ENCODE data around the gene SYNE3. TPM values are rescaled to one million over a fixed set of nuclear protein-coding genes. Genes with fewer than 3 reads are reported as not detected.

Gene SYNE3
- total and polyA plus RNA-seq, 3 donors from 2014 or later, result 8.3 to 38.9 (median 37.6) TPM

DNA sequence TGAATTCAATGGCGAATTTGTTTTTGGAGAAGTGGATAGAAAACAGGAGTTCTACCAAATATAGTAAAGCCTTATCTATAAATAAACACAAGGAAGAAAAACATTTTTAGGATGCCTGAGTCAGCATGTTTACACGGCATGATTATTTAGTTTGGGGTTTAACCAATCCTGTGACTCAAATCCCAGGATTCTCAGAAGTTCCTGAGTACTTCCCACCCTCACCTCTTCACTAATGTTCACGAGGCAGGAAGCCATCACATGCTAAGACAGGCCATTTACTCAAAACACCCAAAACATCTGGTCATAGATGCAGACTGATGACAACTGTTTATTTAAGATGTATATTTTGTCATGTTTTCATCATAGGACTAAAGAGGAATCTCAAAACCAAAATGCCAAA, 15.0 kb upstream of the SYNE3 start:
- H3K27ac ChIP-seq, result peak overlapping the region; percentile 34 to 77
- TF ChIP-seq CTCF (IDR thresholded peaks at IDR 0.05), result no peak
- no peak for TF ChIP-seq POLR2A (IDR thresholded peaks at IDR 0.05)
- intact Hi-C loops (cut with DNase I; ENCODE audit: low total_unique reads), result no loop called here
- H3K9me3 ChIP-seq, result no peaks in the 10 kb centered on the region
- H3K4me1 ChIP-seq, result peaks cover 51% of the 10 kb centered on the region
- no peak overlapping the region for H3K4me3 ChIP-seq
- H3K27me3 ChIP-seq, result no peaks in the 10 kb centered on the region
- no peaks in the 10 kb centered on the region for H3K36me3 ChIP-seq (ENCODE audit: low read depth, missing control alignments)
- no peak for DNase-seq
- 35 to 41% methylated on average over 3 of the region's 3 CpGs for WGBS, 2 donors

- TF ChIP-seq CTCF (IDR thresholded peaks at IDR 0.05) (no peak), POLR2A (IDR thresholded peaks at IDR 0.05) (no peak)
- H3K27ac ChIP-seq, result peak overlapping the region; percentile 34 to 77
- peaks cover 45% of the 10 kb centered on the region for H3K4me1 ChIP-seq
- H3K9me3 ChIP-seq, result no peaks in the 10 kb centered on the region
- no peak overlapping the region for H3K4me3 ChIP-seq
- H3K36me3 ChIP-seq (ENCODE audit: low read depth, missing control alignments), result no peaks in the 10 kb centered on the region
- intact Hi-C loops (cut with DNase I; ENCODE audit: low total_unique reads), result no loop called here
- 53 to 57% methylated on average over 13 of the region's 13 CpGs for WGBS, 2 donors
- DNase-seq, result no peak
- no peaks in the 10 kb centered on the region for H3K27me3 ChIP-seq
Measured at GRCh38 chr14:95530473-95531276, 14.2 kb upstream of the SYNE3 start.

DNA sequence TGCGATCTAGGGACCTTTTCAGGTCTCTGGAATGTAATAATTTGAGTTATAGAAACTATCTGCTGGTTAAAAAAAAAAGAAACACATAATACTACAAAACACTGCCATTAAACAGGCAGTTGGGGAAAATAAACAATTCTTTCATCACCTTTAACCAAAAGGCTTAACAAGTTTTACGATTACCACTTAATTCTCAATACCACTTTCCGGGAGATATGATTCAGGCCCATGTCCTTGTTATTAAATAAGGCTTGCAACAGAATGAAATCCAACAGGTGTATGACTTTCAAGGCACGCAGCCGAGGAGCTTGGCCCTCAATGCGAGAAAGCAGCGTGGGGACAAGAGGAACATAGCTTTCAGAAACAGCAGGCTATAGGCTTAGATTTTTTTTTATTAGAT, 12.8 kb upstream of the SYNE3 start:
- Histone ChIP-seq H3K9me3 (no peaks in the 10 kb centered on the region), H3K4me1 (peaks cover 52% of the 10 kb centered on the region), H3K4me3 (no peak overlapping the region), H3K27ac (no peak overlapping the region), H3K36me3 (ENCODE audit: low read depth, missing control alignments) (no peaks in the 10 kb centered on the region), H3K27me3 (no peaks in the 10 kb centered on the region)
- no peak for TF ChIP-seq POLR2A (IDR thresholded peaks at IDR 0.05)
- no peak for TF ChIP-seq CTCF (IDR thresholded peaks at IDR 0.05)
- WGBS, 2 donors, result 89 to 91% methylated on average over 7 of the region's 7 CpGs
- intact Hi-C loops (cut with DNase I; ENCODE audit: low total_unique reads), result loop anchor here (5.0 kb wide), 1 partner anchor 87 kb away; no protein-coding TSS in a partner anchor
- DNase-seq, result no peak

- Histone ChIP-seq H3K4me3 (no peak overlapping the region), H3K27ac (peak overlapping the region in 1 of 2 donors; percentile 66)
Measured at GRCh38 chr14:95527387-95528002, 11.0 kb upstream of the SYNE3 start.

More at GRCh38 chr14:95527387-95528002, 11.0 kb upstream of the SYNE3 start:
- H3K9me3 ChIP-seq, result no peaks in the 10 kb centered on the region
- peak; percentile 82 for DNase-seq
- intact Hi-C loops (cut with DNase I; ENCODE audit: low total_unique reads), result loop anchor here (5.0 kb wide), 1 partner anchor 85 kb away; no protein-coding TSS in a partner anchor
- no peaks in the 10 kb centered on the region for H3K27me3 ChIP-seq
- TF ChIP-seq CTCF (IDR thresholded peaks at IDR 0.05) (peak; percentile 80 to 89 (median 81)), POLR2A (IDR thresholded peaks at IDR 0.05) (no peak)
- H3K36me3 ChIP-seq (ENCODE audit: low read depth, missing control alignments), result no peaks in the 10 kb centered on the region
- 70 to 72% methylated on average over 4 of the region's 4 CpGs for WGBS, 2 donors
- peaks cover 49% of the 10 kb centered on the region for H3K4me1 ChIP-seq
